CD4-positive, alpha-beta T cell treated with Interleukin-12 subunit alpha and Interleukin-12 subunit beta, for 1 hour (primary cell): ENCODE measurements around the gene GCNT2.
"Not testable (repeated sequence)": the region's sequence is repeated elsewhere in the genome, so short reads cannot be mapped to it uniquely, and the experiment has no call there.

Experiments used
- DNase-seq: peaks from one replicate; pipeline ENCODE4 v3.0.0-alpha.2; 2020

Gene GCNT2

DNA sequence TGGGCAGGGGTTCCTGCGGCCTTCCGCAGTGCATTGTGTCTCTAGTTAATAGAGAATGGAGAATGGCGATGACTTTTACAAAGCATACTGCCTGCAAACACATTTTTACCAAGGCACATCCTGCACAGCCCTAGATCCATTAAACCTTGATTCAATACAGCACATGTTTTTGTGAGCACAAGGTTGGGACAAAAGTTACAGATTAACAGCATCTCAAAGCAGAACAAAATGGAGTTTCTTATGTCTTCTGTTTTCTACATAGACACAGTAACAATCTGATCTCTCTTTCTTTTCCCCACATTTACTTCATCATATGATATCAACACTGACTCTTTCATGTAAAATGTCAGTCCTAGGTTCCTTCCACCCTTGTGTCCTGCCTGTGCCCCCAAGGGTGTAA, 63.5 kb downstream of the GCNT2 start:
- DNase-seq = no peak

GRCh38 chr6:10585209-10585845, 64.2 kb downstream of the GCNT2 start:
- no peak for DNase-seq

DNA sequence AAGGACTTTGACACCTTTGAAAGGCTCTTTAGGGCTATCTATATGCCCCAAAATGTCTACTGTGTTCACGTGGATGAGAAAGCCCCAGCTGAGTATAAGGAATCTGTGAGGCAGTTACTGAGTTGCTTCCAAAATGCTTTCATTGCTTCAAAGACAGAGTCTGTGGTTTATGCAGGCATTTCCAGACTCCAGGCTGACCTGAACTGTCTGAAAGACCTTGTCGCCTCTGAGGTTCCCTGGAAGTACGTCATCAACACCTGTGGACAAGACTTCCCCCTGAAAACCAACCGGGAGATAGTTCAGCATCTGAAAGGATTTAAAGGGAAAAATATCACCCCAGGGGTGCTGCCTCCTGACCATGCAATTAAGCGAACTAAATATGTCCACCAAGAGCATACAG, 65.2 kb downstream of the GCNT2 start:
- DNase-seq = no peak

DNA sequence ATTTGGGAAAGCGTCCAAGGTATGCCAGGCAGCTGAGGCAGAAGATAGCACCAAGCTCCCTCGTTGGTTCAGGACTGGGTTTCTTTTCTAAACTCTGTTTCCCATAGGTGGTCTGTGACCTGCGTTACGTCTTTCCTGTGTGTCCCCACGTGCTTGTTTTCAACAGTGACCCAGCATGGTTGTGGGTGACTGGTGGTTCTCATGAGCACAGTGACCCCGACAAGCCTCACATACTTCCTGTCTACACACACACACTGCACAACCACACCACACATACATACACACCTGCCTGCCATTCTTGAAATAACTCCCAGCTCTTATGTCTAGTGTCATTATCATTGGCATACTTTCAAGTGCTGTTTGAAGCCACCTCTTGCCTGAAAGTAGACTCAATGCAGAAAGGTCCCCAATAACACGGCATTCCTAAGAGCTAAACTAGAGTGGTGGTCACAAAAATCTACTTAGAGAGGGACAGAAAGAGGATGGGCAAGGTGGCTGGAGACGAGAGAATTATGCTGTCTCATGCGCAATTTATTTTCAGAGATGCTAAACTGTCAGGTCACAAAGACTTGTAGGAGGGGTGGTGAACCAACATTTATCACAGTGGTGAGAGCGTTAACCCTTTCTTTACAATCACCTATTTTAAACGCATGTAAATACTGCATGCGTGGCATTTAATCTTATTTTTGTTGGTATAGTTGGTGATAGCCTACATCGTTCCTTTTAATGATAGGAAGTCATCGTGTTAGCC, 66.7 kb downstream of the GCNT2 start:
- DNase-seq = no peak

- DNase-seq = no peak
Observed at GRCh38 chr6:10588562-10589428, 67.6 kb downstream of the GCNT2 start.

GRCh38 chr6:10589429-10589727, 68.2 kb downstream of the GCNT2 start:
- no peak for DNase-seq

- no peak for DNase-seq
Observed at GRCh38 chr6:10589983-10590382, 68.8 kb downstream of the GCNT2 start.

GRCh38 chr6:10591422-10592160, 70.4 kb downstream of the GCNT2 start:
- no peak for DNase-seq

DNA sequence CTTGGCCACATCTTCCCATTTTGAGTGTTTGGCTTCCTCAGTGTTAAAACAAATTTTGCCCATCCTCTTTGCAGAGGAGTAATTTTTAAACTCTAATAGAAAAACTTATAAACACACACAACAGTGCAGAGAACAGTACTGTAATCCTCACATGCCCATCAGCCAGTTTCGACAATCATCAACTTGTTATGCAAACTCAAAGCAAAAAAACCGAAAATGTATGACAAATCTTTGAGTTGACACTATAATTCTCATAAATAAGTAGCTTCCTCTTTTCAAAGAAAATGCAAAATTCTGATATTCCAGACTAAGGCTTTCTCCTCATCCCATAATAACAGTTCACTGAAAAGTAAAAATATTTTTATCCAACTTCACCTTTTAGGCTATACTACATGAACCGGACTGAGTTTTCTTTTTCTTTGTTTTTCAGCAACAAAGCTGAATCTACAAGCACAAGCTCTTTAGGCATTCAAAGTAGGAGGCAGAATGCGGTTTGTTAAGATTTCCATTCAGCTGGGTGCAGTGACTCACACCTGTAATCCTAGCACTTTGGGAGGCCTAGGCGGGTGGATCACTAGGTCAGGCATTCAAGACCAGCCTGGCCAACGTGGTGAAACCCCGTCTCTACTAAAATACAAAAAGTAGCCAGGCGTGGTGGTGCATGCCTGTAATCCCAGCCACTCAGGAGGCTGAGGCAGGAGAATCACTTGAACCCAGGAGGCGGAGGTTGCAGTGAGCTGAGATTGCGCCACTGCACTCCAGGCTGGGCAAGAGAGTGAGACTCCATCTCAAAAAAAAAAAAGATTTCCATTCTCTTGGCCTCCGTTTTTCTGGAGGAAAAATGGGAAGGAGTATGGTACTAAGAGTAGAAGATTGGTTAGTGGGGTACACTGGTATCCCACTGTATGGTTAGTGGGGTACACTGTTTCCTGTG, 74.8 kb downstream of the GCNT2 start:
- DNase-seq = no peak

DNA sequence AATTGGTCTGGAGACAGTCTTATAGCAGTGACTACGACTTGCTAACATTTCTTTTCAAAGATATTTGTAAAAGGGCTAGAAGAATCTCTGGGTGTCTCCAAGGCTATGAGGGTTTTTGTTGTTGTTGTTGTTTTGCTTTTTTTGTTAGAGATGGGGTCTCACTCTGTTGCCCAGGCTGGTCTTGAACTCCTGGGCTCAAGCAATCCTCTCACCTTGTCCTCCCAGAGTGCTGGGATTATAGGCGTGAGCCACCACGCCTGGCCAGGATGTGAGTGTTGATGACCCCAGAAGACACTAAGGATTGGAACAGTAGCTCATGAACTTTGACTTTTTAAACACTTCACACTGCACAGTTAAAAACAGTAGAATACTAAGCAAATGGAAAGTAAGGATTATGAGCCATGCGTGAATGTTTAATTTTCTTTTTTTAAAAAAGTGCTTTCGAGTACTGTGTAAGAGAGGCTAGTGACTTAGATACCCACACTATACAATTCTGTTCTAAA, 76.4 kb downstream of the GCNT2 start:
- DNase-seq = no peak

GRCh38 chr6:10598084-10598960, 77.2 kb downstream of the GCNT2 start:
- no peak for DNase-seq

GRCh38 chr6:10599046-10599445, 77.9 kb downstream of the GCNT2 start:
- no peak for DNase-seq

GRCh38 chr6:10600681-10601080, 79.5 kb downstream of the GCNT2 start:
- not testable (repeated sequence) for DNase-seq

DNA sequence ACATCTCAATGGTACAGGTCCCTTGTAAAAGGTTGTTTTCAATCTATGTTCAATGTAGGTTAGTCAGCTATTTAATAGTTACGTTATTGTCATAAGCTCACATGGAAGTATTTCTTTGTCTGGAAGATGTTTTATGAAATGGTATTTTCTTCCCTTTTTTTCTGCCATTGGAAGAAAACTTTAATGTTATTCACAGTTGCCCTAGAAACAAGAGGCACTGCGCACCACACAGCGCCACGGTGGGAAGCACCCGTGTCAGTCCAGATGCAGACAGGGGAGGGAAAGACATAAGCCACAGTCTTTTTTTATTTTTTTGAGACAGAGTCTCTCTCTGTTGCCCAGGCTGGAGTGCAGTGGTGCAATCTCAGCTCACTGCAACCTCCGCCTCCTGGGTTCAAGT, 82.1 kb downstream of the GCNT2 start:
- DNase-seq = no peak

DNA sequence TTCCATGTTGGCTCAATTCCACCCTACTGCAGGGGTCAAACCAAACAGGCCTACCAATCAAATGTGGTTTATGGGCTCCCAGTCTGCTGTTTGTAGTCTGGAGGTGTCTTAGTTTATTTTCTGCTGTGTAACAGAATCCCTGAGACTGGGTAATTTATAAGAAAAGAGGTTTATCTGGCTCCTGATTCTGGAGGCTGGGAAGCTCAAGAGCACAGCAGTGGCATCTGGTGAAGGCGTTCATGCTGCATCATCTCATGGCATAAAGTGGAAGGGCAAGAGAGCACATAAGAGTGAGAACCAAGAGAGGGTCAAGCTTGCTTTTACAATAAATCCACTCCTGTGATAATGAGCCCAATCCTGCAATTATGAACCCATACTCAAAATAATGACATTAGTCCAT, 87.9 kb downstream of the GCNT2 start:
- no peak for DNase-seq

- no peak for DNase-seq
Observed at GRCh38 chr6:10610289-10610688, 89.1 kb downstream of the GCNT2 start.

- DNase-seq = no peak
Observed at GRCh38 chr6:10612161-10612560, 91.0 kb downstream of the GCNT2 start.

GRCh38 chr6:10613077-10613476, 91.9 kb downstream of the GCNT2 start:
- DNase-seq = no peak

- no peak for DNase-seq
Observed at GRCh38 chr6:10613723-10614122, 92.6 kb downstream of the GCNT2 start.

- DNase-seq = no peak
Observed at GRCh38 chr6:10615675-10616074, 94.5 kb downstream of the GCNT2 start.

DNA sequence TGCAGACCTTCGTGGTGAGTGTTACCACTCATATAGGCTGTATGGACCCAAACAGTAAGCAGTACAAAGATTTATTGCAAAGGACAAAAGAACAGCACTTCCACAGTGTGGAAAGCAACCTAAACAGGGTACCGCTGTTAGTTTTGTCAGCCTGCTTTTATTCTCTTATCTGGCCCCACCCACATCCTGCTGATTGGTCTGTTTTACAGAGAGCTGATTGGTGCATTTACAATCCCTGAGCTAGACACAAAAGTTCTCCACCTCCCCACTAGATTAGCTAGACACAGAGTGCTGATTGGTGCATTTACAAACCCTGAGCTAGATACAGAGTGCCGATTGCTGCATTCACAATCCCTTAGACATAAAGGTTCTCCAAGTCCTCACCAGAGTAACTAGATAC, 95.1 kb downstream of the GCNT2 start:
- not testable (repeated sequence) for DNase-seq
